Measurements from ENCODE around the gene NQO2. TPM values are rescaled to one million over a fixed set of nuclear protein-coding genes. Genes with fewer than 3 reads are reported as not detected.

The NQO2 gene
- total and polyA plus RNA-seq, 3 donors from 2014 or later: 9.5 to 35.6 (median 16.8) TPM

DNA sequence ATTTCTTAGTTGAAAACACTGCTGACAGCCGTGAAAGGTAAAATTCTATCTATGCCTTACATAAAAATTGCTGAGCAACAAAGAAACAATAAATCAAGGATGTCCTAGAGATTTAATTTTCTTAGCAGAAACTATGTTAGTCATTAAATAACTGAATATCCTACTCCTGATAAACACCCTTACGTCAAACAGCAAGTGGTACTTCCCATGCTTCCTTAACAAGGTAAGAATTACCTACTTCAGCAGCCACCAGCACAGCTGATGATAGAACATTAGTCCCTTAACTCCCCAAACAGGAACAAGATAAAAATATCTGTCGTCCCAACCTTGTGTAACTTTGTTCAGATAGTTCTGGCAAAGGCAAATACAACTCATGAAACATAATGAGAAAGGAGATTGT is 37.1 kb upstream of the NQO2 start:
- intact Hi-C loops (cut with DNase I; ENCODE audit: low total_unique reads): no loop called here
- no peaks in the 10 kb centered on the region for H3K36me3 ChIP-seq (ENCODE audit: low read depth, missing control alignments)
- peak overlapping the region; percentile 45 to 71 for H3K27ac ChIP-seq
- H3K27me3 ChIP-seq: no peaks in the 10 kb centered on the region
- H3K4me3 ChIP-seq: no peak overlapping the region
- peaks cover 33% of the 10 kb centered on the region for H3K4me1 ChIP-seq
- WGBS, 2 donors: 34 to 64% methylated on average over 3 of the region's 3 CpGs
- no peaks in the 10 kb centered on the region for H3K9me3 ChIP-seq
- no peak for TF ChIP-seq POLR2A (IDR thresholded peaks at IDR 0.05)
- TF ChIP-seq, protein P1, sequence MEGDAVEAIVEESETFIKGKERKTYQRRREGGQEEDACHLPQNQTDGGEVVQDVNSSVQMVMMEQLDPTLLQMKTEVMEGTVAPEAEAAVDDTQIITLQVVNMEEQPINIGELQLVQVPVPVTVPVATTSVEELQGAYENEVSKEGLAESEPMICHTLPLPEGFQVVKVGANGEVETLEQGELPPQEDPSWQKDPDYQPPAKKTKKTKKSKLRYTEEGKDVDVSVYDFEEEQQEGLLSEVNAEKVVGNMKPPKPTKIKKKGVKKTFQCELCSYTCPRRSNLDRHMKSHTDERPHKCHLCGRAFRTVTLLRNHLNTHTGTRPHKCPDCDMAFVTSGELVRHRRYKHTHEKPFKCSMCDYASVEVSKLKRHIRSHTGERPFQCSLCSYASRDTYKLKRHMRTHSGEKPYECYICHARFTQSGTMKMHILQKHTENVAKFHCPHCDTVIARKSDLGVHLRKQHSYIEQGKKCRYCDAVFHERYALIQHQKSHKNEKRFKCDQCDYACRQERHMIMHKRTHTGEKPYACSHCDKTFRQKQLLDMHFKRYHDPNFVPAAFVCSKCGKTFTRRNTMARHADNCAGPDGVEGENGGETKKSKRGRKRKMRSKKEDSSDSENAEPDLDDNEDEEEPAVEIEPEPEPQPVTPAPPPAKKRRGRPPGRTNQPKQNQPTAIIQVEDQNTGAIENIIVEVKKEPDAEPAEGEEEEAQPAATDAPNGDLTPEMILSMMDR (IDR thresholded peaks at IDR 0.05): no peak
- no peak for DNase-seq

DNA sequence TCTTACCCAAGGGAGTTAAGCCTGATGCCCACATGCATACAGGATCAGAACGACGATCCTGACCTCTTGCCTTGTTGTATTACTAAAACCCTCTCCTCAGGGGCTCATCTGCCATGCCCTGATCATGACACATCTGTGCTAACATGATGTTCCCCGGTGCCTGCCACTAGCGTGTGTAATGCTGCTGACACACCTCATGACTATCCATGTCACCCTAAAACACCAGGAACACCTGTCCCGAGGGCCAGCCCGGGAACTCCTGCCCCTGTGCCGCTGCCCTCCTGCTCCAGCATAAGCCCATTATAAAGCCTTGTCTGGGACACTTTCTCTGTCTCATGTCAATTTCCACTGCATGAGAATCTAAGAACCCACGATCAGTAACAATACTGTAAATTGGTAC is 35.9 kb upstream of the NQO2 start:
- no peak overlapping the region for H3K4me3 ChIP-seq
- no peaks in the 10 kb centered on the region for H3K36me3 ChIP-seq (ENCODE audit: low read depth, missing control alignments)
- peak overlapping the region in 1 of 2 donors; percentile 71 for H3K27ac ChIP-seq
- intact Hi-C loops (cut with DNase I; ENCODE audit: low total_unique reads): no loop called here
- H3K9me3 ChIP-seq: no peaks in the 10 kb centered on the region
- peaks cover 29% of the 10 kb centered on the region for H3K4me1 ChIP-seq
- DNase-seq: no peak
- TF ChIP-seq, protein P1 (IDR thresholded peaks at IDR 0.05): no peak
- TF ChIP-seq POLR2A (IDR thresholded peaks at IDR 0.05): no peak
- WGBS, 2 donors: 87 to 96% methylated on average over 8 of the region's 8 CpGs
- H3K27me3 ChIP-seq: no peaks in the 10 kb centered on the region

DNA sequence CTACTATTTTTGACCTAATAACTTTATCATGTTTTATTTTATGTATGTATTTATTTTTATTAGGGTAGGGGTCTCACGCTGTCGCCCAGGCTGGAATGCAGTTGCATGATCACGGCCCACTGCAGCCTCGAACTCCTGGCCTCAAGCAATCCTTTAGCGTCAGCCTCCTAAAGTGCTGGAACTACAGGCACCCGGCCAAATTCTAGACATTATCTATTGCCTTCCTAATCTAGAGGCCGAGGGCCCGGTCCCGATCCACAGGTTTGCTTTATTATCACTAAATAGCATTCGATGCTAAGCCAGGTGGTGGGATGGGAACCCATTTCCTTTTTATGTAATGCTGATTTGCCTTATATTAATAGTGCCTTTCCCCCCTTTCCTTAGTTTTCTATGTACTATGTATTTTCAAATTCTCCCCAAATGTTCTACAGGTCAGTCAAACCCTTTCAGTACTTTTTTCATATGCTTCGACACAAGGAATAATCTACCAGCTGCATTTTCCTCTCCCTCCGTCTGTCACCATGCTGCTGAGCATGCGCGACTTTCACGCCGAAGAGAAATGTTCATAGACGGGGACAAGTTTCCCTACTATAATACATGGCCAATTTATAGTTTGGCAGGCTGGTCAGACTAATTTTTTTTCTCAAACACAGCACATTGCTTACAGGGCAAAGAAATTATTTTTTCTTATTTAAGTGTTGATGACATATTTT is 34.7 kb upstream of the NQO2 start:
- whole genome bisulfite sequencing, 2 donors: 77 to 87% methylated on average over 17 of the region's 17 CpGs
- TF ChIP-seq, protein P1 (IDR thresholded peaks at IDR 0.05): no peak
- TF ChIP-seq POLR2A (IDR thresholded peaks at IDR 0.05): no peak
- no peak for DNase-seq
- Histone ChIP-seq H3K27ac (no peak overlapping the region), H3K27me3 (no peaks in the 10 kb centered on the region), H3K4me1 (peaks cover 29% of the 10 kb centered on the region), H3K36me3 (ENCODE audit: low read depth, missing control alignments) (no peaks in the 10 kb centered on the region), H3K9me3 (no peaks in the 10 kb centered on the region), H3K4me3 (no peak overlapping the region)
- intact Hi-C loops (cut with DNase I; ENCODE audit: low total_unique reads): no loop called here

DNA sequence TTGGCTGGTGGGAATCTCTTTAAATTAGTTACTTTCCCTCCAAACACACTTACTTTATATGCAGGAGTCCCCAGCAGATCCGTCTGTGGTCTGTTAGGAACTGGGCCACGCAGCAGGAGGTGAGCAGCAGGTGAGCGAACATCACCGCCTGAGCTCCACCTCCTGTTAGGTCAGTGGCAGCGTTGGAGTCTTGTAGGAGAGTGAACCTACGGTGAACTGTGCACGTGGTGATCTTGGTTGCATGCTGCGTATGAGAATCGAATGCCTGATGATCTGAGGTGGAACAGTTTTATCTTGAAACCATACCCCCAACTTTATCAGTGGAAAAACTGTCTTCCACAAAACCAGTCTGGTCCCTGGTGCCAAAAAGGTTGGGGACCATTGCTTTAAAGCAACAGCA is 33.3 kb upstream of the NQO2 start:
- WGBS, 2 donors: 73 to 90% methylated on average over 9 of the region's 9 CpGs
- no peak for DNase-seq
- TF ChIP-seq, protein P1 (IDR thresholded peaks at IDR 0.05): no peak
- no peak for TF ChIP-seq POLR2A (IDR thresholded peaks at IDR 0.05)
- no peak overlapping the region for H3K27ac ChIP-seq
- H3K4me1 ChIP-seq: peaks cover 24% of the 10 kb centered on the region
- intact Hi-C loops (cut with DNase I; ENCODE audit: low total_unique reads): no loop called here
- H3K4me3 ChIP-seq: no peak overlapping the region
- no peaks in the 10 kb centered on the region for H3K36me3 ChIP-seq (ENCODE audit: low read depth, missing control alignments)
- H3K9me3 ChIP-seq: no peaks in the 10 kb centered on the region
- no peaks in the 10 kb centered on the region for H3K27me3 ChIP-seq

DNA sequence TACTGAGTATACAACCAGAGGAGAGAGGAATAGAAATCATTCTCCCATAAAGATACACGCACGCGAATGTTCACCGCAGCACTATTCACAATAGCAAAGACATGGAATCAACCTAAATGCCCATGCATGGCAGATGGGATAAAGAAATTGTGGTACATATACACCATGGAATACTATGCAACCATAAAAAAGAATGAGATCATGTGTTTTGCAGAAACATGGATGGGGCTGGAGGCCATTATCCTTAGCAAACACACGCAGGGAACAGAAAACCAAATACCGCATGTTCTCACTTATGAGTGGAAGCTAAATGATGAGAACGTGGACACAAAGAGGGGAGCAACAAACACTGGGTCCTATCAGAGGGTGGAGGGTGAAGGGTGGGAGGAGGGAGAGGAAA is 31.8 kb upstream of the NQO2 start:
- no peak for DNase-seq
- intact Hi-C loops (cut with DNase I; ENCODE audit: low total_unique reads): no loop called here
- no peaks in the 10 kb centered on the region for H3K9me3 ChIP-seq
- TF ChIP-seq, protein P1 (IDR thresholded peaks at IDR 0.05): no peak
- TF ChIP-seq POLR2A (IDR thresholded peaks at IDR 0.05): no peak
- WGBS, 2 donors: 95 to 96% methylated on average over 7 of the region's 7 CpGs
- peaks cover 16% of the 10 kb centered on the region for H3K4me1 ChIP-seq
- H3K27ac ChIP-seq: no peak overlapping the region
- no peaks in the 10 kb centered on the region for H3K27me3 ChIP-seq
- H3K36me3 ChIP-seq (ENCODE audit: low read depth, missing control alignments): no peaks in the 10 kb centered on the region
- no peak overlapping the region for H3K4me3 ChIP-seq

Measured in testis (tissue), 3 donors.